GM12892 (cell line): ENCODE results near the gene SEMA3F.

Experiments used
- POLR2A ChIP-seq: IDR thresholded peaks from 2 replicates; pipeline ENCODE4 v1.6.1; 2011; ENCODE audit warnings: low read depth, low read length, control low read depth
- POLR2AphosphoS5 ChIP-seq: IDR thresholded peaks from 2 replicates; pipeline ENCODE4 v1.6.1; 2011; ENCODE audit warnings: low read depth, low read length, control low read depth
- TAF1 ChIP-seq: IDR thresholded peaks from 2 replicates; pipeline ENCODE4 v1.6.1; 2011; ENCODE audit warnings: low read depth, mild to moderate bottlenecking, control low read depth, low read length, borderline replicate concordance

DNA sequence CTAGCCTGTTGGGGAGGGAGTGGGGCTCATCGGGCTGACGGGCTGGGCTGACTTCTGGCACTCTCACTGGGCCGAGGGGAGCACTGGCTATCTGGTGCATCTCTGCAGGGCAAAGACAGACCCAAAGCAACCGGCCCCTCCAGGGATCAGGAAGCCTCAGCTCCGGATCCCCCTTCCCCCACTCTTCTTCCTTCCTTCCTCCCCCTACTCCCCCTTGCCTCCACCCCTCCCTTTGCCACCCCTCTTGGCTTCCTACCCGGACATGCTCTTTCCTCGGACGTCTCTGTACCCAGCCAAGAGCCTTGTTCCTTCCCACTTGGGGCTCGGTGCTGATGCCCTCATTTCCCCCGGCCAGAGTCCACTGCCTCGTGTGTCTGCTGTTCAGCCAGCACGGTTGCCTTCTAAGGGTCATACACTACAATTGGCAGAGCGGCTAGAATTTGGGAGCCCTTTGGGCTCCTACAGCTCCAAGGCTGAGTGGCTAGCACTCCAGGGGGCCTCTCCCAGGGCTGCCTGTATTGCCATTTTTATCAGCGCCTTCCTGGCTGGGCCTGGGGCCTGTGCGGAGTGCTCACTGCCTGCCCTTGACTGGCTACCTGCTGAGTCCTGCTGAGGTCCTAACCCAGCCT, 10.9 kb downstream of the SEMA3F start:
- TF ChIP-seq POLR2A (no peak), POLR2AphosphoS5 (no peak), TAF1 (no peak)
